Bronchus fibroblast of lung (primary cell): ENCODE data around the gene RPL4. TPM values are rescaled to one million over a fixed set of nuclear protein-coding genes. Genes with fewer than 3 reads are reported as not detected.

ENCODE experiments used
- total RNA-seq: library from RNA; depleted of rRNA; stranded (reverse); fragments of >200 nt; gene quantifications from 2 replicates; pipeline ENCODE4 v1.2.3, GENCODE V29; 2015

Gene RPL4
- total RNA-seq: 6,359 and 6,740 TPM in 2 replicates

GRCh38 chr15:66504563-66505429 lies at the start of gene RPL4, which contains the start of gene ZWILCH:
Gene RPL4, minus strand, starts transcription at chr15:66504855. Its CDS starts 65 bp downstream, at chr15:66504790.
Gene ZWILCH, plus strand, starts transcription at chr15:66505326. Its CDS starts 13 bp downstream, at chr15:66505339.

GRCh38 chr15:66497502-66498455 lies 6.9 kb downstream of the RPL4 start, which contains the start of gene SNAPC5:
Gene SNAPC5, minus strand, starts transcription at chr15:66497762. Its CDS starts 31 bp downstream, at chr15:66497731.

Other genes with a start within 250 kb of the RPL4 start
- 11.4 and 16.1 TPM in 2 replicates for gene DIS3L, start 211.3 kb downstream of the RPL4 start, total RNA-seq
- gene TIPIN, start 148.2 kb downstream of the RPL4 start, total RNA-seq: 11.1 and 15.6 TPM in 2 replicates
- gene MAP2K1, start 117.9 kb downstream of the RPL4 start, total RNA-seq: 30.4 and 30.8 TPM in 2 replicates
- 29.3 and 37.0 TPM in 2 replicates for gene SNAPC5, start 7.1 kb downstream of the RPL4 start, total RNA-seq
- gene ZWILCH, start 471 bp upstream of the RPL4 start, total RNA-seq: 22.1 and 34.3 TPM in 2 replicates
- gene LCTL, start 61.1 kb upstream of the RPL4 start, total RNA-seq: 0.74 and 1.5 TPM in 2 replicates
- gene SMAD6, start 197.4 kb upstream of the RPL4 start, total RNA-seq: 4.7 and 7.1 TPM in 2 replicates